GM21825 (cell line): ENCODE measurements around the gene BIN2.

Experiments used
- ATAC-seq: cut with Tn5 transposase; IDR thresholded peaks from one replicate; pipeline ENCODE4 v1.9.1; 2021; ENCODE audit warnings: mild to moderate bottlenecking, moderate library complexity; ENCODE audit not compliant: unreplicated experiment

The BIN2 gene

GRCh38 chr12:51323966-51324895 is at the start of gene BIN2:
Gene BIN2 (minus strand): TSS chr12:51324174. CDS start chr12:51324102, 72 bp downstream.
- peak; percentile 56 for ATAC-seq

GRCh38 chr12:51373187-51373586 is 49.2 kb upstream of the BIN2 start:
- ATAC-seq: no peak

GRCh38 chr12:51372021-51372420 is 48.0 kb upstream of the BIN2 start:
- no peak for ATAC-seq

DNA sequence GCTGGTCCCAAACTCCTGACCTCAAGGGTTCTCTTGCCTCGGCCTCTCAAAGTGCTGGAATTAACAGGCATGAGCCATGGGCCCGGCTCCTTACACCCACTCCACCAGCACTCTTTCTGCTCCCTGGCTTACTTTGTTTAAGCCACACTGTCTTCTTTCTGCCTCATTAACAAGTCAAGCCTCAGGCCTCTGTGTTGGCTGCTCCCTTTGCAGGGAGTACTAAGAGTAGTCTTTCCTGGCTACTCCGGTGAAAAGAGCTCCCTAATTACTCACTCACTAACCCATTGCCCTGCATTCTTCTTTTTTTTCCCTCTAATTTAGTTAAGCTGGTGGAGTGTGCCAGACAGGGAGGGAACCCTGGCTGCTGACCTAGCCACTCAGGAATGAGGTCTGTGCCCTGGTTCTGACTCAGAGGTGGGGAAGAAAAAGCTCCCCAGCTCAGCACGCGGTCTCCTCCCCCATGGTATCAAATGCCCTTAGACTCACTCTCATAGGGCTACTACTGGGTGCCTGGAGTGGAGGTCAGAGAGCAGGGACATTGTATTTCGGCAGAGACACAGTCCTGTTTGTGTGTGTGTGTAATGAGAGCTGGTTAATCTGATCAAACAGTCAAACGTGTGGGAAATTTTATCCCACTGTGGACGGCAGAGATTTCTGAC is 47.5 kb upstream of the BIN2 start:
- ATAC-seq: no peak

DNA sequence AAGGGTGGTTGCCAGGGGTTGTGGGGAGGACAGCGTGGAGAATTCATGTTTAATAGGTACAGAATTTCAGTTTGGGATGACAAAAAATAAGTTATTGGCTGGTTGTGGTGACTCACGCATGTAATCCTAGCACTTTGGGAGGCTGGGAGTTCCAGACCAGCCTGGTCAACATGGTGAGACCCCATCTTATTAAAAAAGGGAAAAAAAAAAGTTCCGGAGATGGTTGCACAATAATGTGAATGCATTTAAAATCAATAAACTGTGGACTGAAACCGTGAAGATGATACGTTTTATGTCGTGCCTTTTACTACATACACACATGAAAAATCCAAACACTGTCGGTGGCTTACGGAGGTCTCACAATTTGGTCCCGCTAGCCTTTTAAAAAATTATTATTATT is 46.7 kb upstream of the BIN2 start:
- no peak for ATAC-seq

DNA sequence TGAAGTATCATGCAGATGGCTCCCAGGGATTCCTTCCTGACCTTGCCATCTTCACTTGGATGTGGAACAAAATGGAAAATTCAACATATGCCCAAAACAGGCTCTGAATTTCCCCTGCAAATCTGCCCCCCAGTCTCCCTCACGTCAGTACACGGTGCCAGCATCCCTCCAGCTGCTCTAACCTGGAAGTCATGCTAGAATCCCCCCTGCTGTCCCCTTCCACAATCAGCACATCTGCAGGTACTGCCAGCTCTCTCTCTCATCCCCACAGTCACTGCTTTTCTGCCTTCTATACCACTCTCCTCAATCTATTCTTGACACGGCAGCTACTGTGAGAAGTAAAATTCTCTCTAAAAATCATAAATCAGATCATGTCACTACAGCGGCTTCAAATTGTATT is 45.6 kb upstream of the BIN2 start:
- no peak for ATAC-seq

DNA sequence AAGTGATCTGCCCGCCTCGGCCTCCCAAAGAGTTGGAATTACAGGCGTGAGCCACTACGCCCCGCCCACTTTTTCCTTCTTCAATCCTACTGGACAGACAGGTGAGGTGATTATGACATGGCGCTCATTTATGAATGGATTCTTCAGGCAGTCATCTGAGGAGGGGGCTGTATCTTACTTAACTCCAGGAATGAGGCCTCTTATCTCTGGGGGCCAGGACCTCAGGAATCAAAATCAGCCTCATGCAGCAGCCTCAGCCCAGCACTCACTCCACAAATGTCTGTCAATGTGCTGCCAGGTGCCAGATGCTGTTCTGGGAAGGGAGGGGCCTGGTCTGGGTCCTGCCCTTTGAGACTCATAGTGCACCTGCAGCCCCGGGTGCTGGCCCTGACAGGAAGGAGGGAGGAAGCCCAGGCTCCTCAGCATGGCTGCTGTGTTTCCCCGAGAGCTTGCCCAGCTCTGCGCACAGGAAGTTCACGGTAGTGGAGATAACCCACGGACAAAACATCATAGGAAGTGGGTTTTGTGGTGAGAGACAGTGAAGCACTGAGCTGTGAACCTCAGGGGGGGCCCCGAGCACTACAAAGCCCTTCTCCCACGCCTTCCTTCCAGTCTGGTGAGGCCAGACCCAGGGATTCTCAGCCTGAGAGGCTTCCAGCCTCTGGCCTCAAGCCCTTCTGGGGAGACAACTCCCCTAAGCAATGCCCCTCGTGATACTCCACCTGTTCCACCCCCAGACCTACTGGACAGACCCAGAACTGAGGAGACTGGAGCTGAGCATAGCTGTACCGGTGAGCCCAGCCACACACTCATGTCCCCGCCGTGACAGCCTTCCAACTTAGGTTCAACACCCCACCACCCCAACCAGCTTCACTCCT is 44.9 kb upstream of the BIN2 start:
- peak; percentile 97 for ATAC-seq

DNA sequence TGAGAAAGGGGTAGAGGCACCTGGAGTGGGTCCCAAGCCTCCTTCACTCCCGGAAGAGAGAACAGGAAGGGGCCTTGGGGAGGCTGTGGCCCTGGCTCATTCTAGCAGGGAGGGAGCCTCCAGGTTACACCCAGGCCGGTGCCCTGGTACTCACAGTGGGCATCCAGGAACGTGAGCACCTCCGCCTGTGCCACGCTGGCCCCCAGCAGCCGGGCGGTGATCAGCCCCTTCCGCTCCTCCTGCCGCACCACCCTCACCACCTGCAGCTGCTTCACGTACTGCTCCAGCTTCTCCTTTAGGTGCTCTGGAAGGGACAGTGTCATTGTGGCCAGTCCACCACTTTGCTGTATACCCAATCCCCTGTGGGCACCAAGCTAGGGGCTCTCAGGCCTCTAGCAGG is 41.3 kb upstream of the BIN2 start:
- no peak for ATAC-seq

DNA sequence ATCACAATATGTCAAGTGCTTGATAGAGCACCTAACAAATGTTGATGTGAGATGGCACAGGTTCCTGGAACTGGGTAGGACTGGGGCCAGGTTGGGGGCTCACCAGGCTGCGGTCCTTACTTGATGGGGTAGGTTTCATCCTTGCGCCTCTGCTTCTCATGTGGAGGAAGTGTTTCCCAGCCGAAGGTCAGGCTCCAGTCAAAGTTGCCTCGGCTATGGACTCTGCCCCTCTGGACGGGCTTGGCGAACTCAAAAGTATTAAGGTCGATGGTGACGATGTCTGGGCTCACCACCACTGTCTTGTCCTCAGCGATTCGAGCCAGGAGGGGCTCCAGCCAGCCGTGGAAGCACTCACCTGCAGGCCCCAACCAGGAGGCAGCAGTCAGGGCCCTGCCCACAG is 40.0 kb upstream of the BIN2 start:
- no peak for ATAC-seq

DNA sequence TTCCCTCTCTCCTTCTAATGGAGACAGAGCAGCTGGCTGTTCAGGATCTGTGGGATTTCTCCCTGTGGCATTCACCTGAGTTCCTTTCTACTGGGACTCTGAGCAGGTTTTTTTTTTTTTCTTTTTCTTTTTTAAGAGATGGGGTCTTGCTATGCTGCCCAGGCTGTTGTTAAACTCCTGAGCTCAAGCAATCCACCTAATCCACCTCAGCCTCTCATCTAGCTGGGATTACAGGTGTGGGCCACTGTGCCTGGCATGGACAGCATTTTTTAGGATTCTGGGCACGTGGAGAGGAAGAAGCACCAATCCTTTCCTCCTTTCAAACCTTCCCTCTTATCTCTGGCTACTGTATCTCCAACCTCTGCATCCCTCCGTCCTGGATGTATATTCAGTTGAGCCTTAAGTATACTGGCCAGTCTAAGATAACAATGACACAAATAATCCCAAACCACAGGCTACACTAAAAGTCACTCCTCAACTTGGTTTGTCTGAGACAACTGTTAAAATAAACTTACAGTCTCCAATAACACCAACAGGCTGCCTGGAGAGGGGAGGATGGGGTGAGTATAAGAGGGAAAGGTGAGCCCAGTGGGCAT is 38.9 kb upstream of the BIN2 start:
- ATAC-seq: no peak

- no peak for ATAC-seq
These were observed 38.3 kb upstream of the BIN2 start for GRCh38 chr12:51362307-51362706.

DNA sequence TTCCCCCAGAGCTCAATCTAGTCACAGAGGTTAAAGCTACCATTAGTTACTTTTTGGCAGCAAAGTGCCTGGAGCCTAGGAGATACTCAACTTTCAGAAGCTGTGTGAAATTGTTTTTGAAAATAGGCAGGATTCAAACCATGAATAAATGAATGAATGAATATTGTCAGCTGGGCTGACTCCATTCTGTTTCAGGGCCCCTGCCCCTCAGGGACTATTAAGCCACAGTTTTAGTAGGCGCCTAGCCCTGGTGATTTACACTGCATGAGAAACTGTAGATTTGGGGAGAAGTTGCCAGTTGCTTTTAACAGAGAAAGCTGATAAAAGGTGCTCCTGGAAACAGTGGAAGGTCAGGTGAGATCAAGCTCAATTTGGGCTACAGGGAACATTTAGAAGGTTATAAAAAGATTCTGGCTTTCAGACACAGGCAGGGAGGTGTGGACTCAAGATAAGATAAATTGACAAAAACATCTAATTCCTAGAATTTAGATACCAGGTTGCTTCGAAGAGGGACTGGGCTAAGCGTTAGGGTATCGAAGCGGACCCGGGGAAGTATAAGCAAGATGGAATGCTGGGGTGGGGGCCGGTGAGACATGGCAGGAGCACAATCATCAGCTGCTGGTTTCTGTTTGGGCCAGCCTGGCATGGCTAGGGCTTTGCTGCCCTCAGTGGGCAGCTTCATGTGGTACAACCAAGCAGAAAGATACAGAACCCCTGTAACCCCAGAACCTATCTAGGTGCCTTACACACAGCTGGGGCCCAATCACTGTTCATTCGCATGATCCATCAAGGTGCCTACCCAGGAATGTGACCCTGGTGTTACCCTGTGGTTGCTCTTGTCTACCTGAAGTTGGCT is 37.4 kb upstream of the BIN2 start:
- ATAC-seq: no peak

- no peak for ATAC-seq
These were observed 36.3 kb upstream of the BIN2 start for GRCh38 chr12:51360315-51360714.

GRCh38 chr12:51359851-51360250 is 35.9 kb upstream of the BIN2 start:
- ATAC-seq: no peak

GRCh38 chr12:51358496-51358895 is 34.5 kb upstream of the BIN2 start:
- ATAC-seq: no peak

DNA sequence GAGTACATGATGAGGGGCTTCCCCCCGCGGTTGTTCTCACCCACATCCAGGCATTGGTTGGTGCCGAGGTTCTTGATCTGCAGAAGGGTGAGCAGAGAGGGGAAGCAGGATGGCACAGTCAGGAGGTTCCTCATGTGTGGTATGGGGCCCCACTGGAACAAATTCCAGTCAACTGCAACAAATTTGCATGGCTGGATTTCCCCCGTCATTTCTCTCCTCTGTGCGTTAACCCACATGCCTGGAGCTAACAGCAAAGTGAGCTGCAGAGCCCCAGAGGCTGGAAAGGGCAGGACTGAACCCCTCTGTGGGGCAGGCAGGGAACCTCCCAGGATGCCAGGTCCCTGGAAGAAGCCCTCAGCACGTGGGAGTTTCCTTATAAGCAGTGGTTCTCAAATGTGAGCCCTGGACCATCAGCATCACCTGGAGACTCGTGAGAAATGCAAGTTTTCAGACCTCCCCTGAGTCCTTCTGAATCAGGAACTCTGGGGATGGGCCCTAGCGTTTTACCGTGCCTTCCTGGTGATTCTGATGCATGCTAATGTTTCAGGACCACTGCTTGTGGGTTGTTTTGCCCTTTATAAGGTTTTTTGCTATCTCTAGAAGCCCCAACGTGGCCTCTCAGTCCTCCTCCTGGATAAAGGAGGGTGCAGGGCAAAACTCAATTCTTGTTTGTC is 33.5 kb upstream of the BIN2 start:
- peak; percentile 56 for ATAC-seq

- ATAC-seq: no peak
These were observed 28.0 kb upstream of the BIN2 start for GRCh38 chr12:51351913-51352532.

GRCh38 chr12:51349026-51349425 is 25.1 kb upstream of the BIN2 start:
- no peak for ATAC-seq

GRCh38 chr12:51348116-51348515 is 24.1 kb upstream of the BIN2 start:
- no peak for ATAC-seq
